HG03558 (cell line): ENCODE data around the gene HSPG2.

ENCODE experiments used
- ATAC-seq: cut with Tn5 transposase; IDR thresholded peaks from one replicate; pipeline ENCODE4 v1.9.1; 2021; ENCODE audit warnings: moderate number of reproducible peaks; ENCODE audit not compliant: unreplicated experiment; ENCODE audit errors: extremely low read depth

The HSPG2 gene

GRCh38 chr1:21851430-21852250, 85.5 kb downstream of the HSPG2 start:
- ATAC-seq: no peak

GRCh38 chr1:21849909-21850576, 87.1 kb downstream of the HSPG2 start:
- ATAC-seq: no peak

GRCh38 chr1:21848524-21849174, 88.5 kb downstream of the HSPG2 start:
- no peak for ATAC-seq

- ATAC-seq: no peak
These were observed 89.6 kb downstream of the HSPG2 start for GRCh38 chr1:21847223-21848205.

GRCh38 chr1:21845646-21846641, 91.2 kb downstream of the HSPG2 start:
- ATAC-seq: no peak

GRCh38 chr1:21843996-21844395, 93.1 kb downstream of the HSPG2 start:
- ATAC-seq: no peak

GRCh38 chr1:21843208-21843607, 93.9 kb downstream of the HSPG2 start:
- ATAC-seq: no peak

- no peak for ATAC-seq
These were observed 94.4 kb downstream of the HSPG2 start for GRCh38 chr1:21842606-21843162.

GRCh38 chr1:21841852-21842466, 95.2 kb downstream of the HSPG2 start:
- ATAC-seq: no peak

- no peak for ATAC-seq
These were observed 96.1 kb downstream of the HSPG2 start for GRCh38 chr1:21840981-21841380.

GRCh38 chr1:21839337-21840037, 97.6 kb downstream of the HSPG2 start:
- no peak for ATAC-seq

GRCh38 chr1:21838359-21839157, 98.6 kb downstream of the HSPG2 start:
- ATAC-seq: no peak

GRCh38 chr1:21837476-21837875, 99.6 kb downstream of the HSPG2 start:
- ATAC-seq: no peak

GRCh38 chr1:21836729-21837128, 100.4 kb downstream of the HSPG2 start:
- ATAC-seq: no peak

GRCh38 chr1:21836010-21836409, 101.1 kb downstream of the HSPG2 start:
- ATAC-seq: no peak

GRCh38 chr1:21834666-21835065, 102.4 kb downstream of the HSPG2 start:
- no peak for ATAC-seq

GRCh38 chr1:21834094-21834493, 103.0 kb downstream of the HSPG2 start:
- no peak for ATAC-seq
